Liver (tissue), 9 donors: ENCODE measurements around the gene DYSF. TPM values are rescaled to one million over a fixed set of nuclear protein-coding genes. Genes with fewer than 3 reads are reported as not detected.

Source experiments
- DNase-seq: peaks from one replicate; pipeline ENCODE4 v3.0.0-alpha.2; 2017; ENCODE audit warnings: low spot score
- H3K27ac ChIP-seq, 2 donors: one replicate each; pipeline ENCODE4 v1.7.0; 2013; ENCODE audit warnings: inconsistent platforms in 2 of 2, low read length in 2 of 2, control low read depth in 1 of 2, low read depth in 1 of 2, mild to moderate bottlenecking in 1 of 2
- H3K27me3 ChIP-seq, 4 donors: one replicate each; pipeline versions ENCODE4 v1.6.1 to v1.7.0; 2013; ENCODE audit warnings: low read length in 3 of 4, inconsistent platforms in 1 of 4, mild to moderate bottlenecking in 1 of 4, moderate library complexity in 1 of 4; ENCODE audit not compliant: control insufficient read depth in 4 of 4, insufficient read depth in 4 of 4
- H3K36me3 ChIP-seq, 4 donors: one replicate each; pipeline versions ENCODE4 v1.6.1 to v1.7.0; 2013; ENCODE audit warnings: low read length in 3 of 4, mild to moderate bottlenecking in 3 of 4, low read depth in 1 of 4, moderate library complexity in 1 of 4; ENCODE audit not compliant: control insufficient read depth in 4 of 4, insufficient read depth in 3 of 4
- H3K4me1 ChIP-seq, 4 donors: one replicate each; pipeline versions ENCODE4 v1.6.1 to v1.7.0; 2013; ENCODE audit warnings: low read length in 3 of 4, mild to moderate bottlenecking in 3 of 4, moderate library complexity in 1 of 4; ENCODE audit not compliant: control insufficient read depth in 4 of 4, insufficient read depth in 4 of 4
- H3K4me3 ChIP-seq, 3 donors: one replicate each; pipeline versions ENCODE4 v1.6.1 to v1.7.0; 2013; ENCODE audit warnings: low read length in 3 of 3, control low read depth in 1 of 3, low read depth in 1 of 3, mild to moderate bottlenecking in 1 of 3
- H3K9ac ChIP-seq, 2 donors: one replicate each; pipeline ENCODE4 v1.7.0; 2013; ENCODE audit warnings: low read length in 2 of 2, mild to moderate bottlenecking in 2 of 2, moderate library complexity in 2 of 2, control low read depth in 1 of 2, low read depth in 1 of 2
- H3K9me3 ChIP-seq, 4 donors: one replicate each; pipeline versions ENCODE4 v1.6.1 to v1.7.0; 2013; ENCODE audit warnings: low read length in 3 of 4; ENCODE audit not compliant: control insufficient read depth in 4 of 4
- EGR1 ChIP-seq, 2 donors: IDR thresholded peaks; 2 replicates each; pipeline ENCODE4 v1.6.1; 2016 to 2018; ENCODE audit warnings: antibody characterized with exemption in 2 of 2, low read depth in 2 of 2
- FOXA1 ChIP-seq: IDR thresholded peaks from 2 replicates; pipeline ENCODE4 v1.6.1; 2016; ENCODE audit warnings: antibody characterized with exemption
- FOXA2 ChIP-seq: IDR thresholded peaks from 2 replicates; pipeline ENCODE4 v1.6.1; 2016; ENCODE audit warnings: antibody characterized with exemption
- GABPA ChIP-seq, 2 donors: IDR thresholded peaks in 1 of 2; conservative IDR thresholded peaks in 1 of 2; 2 replicates each; pipeline ENCODE4 v1.6.1; 2016; ENCODE audit warnings: antibody characterized with exemption in 2 of 2, mild to moderate bottlenecking in 1 of 2, moderate library complexity in 1 of 2
- HNF4G ChIP-seq: IDR thresholded peaks from 2 replicates; pipeline ENCODE4 v1.6.1; 2016; ENCODE audit warnings: antibody characterized with exemption
- JUND ChIP-seq, 2 donors: IDR thresholded peaks; 2 replicates each; pipeline ENCODE4 v1.6.1; 2016; ENCODE audit warnings: antibody characterized with exemption in 2 of 2
- MAX ChIP-seq: IDR thresholded peaks from 2 replicates; pipeline ENCODE4 v1.6.1; 2016; ENCODE audit warnings: antibody characterized with exemption
- NR2F2 ChIP-seq: IDR thresholded peaks from 2 replicates; pipeline ENCODE4 v1.6.1; 2016; ENCODE audit warnings: antibody characterized with exemption
- RAD21 ChIP-seq, 2 donors: IDR thresholded peaks; 2 replicates each; pipeline ENCODE4 v1.6.1; 2016; ENCODE audit warnings: antibody characterized with exemption in 2 of 2, mild to moderate bottlenecking in 2 of 2
- RXRA ChIP-seq, 2 donors: IDR thresholded peaks; 2 replicates each; pipeline ENCODE4 v1.6.1; 2017 to 2018; ENCODE audit warnings: antibody characterized with exemption in 2 of 2, mild to moderate bottlenecking in 1 of 2
- SP1 ChIP-seq: IDR thresholded peaks from 2 replicates; pipeline ENCODE4 v1.6.1; 2018; ENCODE audit warnings: antibody characterized with exemption, mild to moderate bottlenecking
- TAF1 ChIP-seq: conservative IDR thresholded peaks from 2 replicates; pipeline ENCODE4 v1.6.1; 2016; ENCODE audit warnings: antibody characterized with exemption, mild to moderate bottlenecking
- YY1 ChIP-seq: IDR thresholded peaks from 2 replicates; pipeline ENCODE4 v1.6.1; 2016; ENCODE audit warnings: antibody characterized with exemption, mild to moderate bottlenecking
- WGBS: extraction: QIAGEN DNeasy Blood & Tissue Kit; methylation state at CpG from one replicate; pipeline ENCODE4 v1.1.7; 2013; 5-methylcytosine and 5-hydroxymethylcytosine counted together
- polyA plus RNA-seq, 2 donors: library from polyadenylated mRNA; stranded (reverse) in 1 of 2; unstranded in 1 of 2; fragments of 200-250 nt in 1 of 2; fragments of >200 nt in 1 of 2; fragmentation: Nextera tagmentation in 1 of 2; extraction: Ambion mirVana in 1 of 2; gene quantifications; one replicate each; pipeline versions ENCODE4 v1.2.1 to v1.2.3, GENCODE V29; 2013 to 2015
- total RNA-seq, 2 donors: library from RNA; depleted of rRNA; stranded (reverse); fragments of >200 nt; gene quantifications; one replicate each; pipeline ENCODE4 v1.2.3, GENCODE V29; 2014
- TF ChIP-seq, protein P1 (sequence below): IDR thresholded peaks from 2 replicates; pipeline ENCODE4 v1.6.1; 2016; ENCODE audit warnings: antibody characterized with exemption
- TF ChIP-seq, protein P2 (sequence below): IDR thresholded peaks from 2 replicates; pipeline ENCODE4 v1.6.1; 2016; ENCODE audit warnings: antibody characterized with exemption
- TF ChIP-seq, protein P3 (sequence below): IDR thresholded peaks from 2 replicates; pipeline ENCODE4 v1.6.1; 2016; ENCODE audit warnings: antibody characterized with exemption, mild to moderate bottlenecking
- TF ChIP-seq, protein P4 (sequence below): fragments of 150-350 bp; IDR thresholded peaks from 2 replicates; pipeline ENCODE4 v1.5.1; 2017; ENCODE audit warnings: improper control_type of control experiment, low read depth, low read length; ENCODE audit not compliant: missing input control
- donor health status: healthy.
- donor health status: healthy.
- donor health status: healthy.
- donor health status: healthy.
- donor health status: healthy.

The DYSF gene
- total and polyA plus RNA-seq, 4 donors = 8.5 to 20.8 (median 13.6) TPM

DNA sequence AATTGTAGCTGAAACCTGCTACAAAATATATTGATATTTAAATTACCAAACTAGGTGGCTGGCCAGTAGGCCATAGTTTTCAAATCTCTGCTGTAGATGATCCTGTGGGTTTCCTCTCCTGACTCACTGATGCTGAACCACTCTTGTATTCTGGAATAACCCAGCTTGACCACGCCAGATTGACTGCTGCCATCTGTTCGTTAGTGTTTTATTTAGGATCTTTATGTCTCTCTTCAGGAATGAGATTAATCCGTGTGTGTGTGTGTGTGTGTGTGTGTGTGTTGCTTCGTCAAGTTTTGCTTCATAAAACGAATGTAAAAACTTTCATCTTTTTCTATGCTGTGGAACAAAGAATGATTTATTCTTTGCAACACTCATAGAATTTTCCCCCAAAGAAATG, 187.1 kb downstream of the DYSF start:
- no peak for DNase-seq
- Histone ChIP-seq H3K27me3 (no peaks in the 10 kb centered on the region), H3K36me3 (peaks cover 0 to 10% (median 4%) of the 10 kb centered on the region in 4 donors), H3K27ac (no peak overlapping the region), H3K4me3 (no peak overlapping the region), H3K9ac (no peak overlapping the region), H3K9me3 (no peaks in the 10 kb centered on the region), H3K4me1 (no peaks in the 10 kb centered on the region)
- TF ChIP-seq FOXA1 (no peak), HNF4G (no peak), TAF1 (no peak), EGR1 (IDR thresholded peaks at IDR 0.05; ENCODE audit: low read depth in 2 of 2) (no peak), GABPA (IDR thresholded peaks at IDR 0.05 in 1 of 2, conservative IDR thresholded peaks at IDR 0.05 in 1 of 2) (no peak)
- 89% methylated on average over 5 of the region's 5 CpGs for WGBS

- H3K27me3 ChIP-seq = no peaks in the 10 kb centered on the region
- H3K9ac ChIP-seq = no peak overlapping the region
- no peak for DNase-seq
- H3K4me3 ChIP-seq = no peak overlapping the region
- H3K27ac ChIP-seq = no peak overlapping the region
- H3K9me3 ChIP-seq = no peaks in the 10 kb centered on the region
- TF ChIP-seq, protein P1, sequence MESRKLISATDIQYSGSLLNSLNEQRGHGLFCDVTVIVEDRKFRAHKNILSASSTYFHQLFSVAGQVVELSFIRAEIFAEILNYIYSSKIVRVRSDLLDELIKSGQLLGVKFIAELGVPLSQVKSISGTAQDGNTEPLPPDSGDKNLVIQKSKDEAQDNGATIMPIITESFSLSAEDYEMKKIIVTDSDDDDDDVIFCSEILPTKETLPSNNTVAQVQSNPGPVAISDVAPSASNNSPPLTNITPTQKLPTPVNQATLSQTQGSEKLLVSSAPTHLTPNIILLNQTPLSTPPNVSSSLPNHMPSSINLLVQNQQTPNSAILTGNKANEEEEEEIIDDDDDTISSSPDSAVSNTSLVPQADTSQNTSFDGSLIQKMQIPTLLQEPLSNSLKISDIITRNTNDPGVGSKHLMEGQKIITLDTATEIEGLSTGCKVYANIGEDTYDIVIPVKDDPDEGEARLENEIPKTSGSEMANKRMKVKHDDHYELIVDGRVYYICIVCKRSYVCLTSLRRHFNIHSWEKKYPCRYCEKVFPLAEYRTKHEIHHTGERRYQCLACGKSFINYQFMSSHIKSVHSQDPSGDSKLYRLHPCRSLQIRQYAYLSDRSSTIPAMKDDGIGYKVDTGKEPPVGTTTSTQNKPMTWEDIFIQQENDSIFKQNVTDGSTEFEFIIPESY = no peak
- TF ChIP-seq NR2F2 = no peak
- no peak for TF ChIP-seq JUND (IDR thresholded peaks at IDR 0.05)
- no peak for TF ChIP-seq TAF1
- TF ChIP-seq RAD21 (IDR thresholded peaks at IDR 0.05) = no peak
- TF ChIP-seq HNF4G = no peak
- TF ChIP-seq FOXA2 = no peak
- no peak for TF ChIP-seq RXRA (IDR thresholded peaks at IDR 0.05)
- no peak for TF ChIP-seq EGR1 (IDR thresholded peaks at IDR 0.05; ENCODE audit: low read depth in 2 of 2)
- no peak for TF ChIP-seq YY1
- TF ChIP-seq SP1 = no peak
- TF ChIP-seq, protein P2, sequence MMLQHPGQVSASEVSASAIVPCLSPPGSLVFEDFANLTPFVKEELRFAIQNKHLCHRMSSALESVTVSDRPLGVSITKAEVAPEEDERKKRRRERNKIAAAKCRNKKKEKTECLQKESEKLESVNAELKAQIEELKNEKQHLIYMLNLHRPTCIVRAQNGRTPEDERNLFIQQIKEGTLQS = no peak
- TF ChIP-seq, protein P3, sequence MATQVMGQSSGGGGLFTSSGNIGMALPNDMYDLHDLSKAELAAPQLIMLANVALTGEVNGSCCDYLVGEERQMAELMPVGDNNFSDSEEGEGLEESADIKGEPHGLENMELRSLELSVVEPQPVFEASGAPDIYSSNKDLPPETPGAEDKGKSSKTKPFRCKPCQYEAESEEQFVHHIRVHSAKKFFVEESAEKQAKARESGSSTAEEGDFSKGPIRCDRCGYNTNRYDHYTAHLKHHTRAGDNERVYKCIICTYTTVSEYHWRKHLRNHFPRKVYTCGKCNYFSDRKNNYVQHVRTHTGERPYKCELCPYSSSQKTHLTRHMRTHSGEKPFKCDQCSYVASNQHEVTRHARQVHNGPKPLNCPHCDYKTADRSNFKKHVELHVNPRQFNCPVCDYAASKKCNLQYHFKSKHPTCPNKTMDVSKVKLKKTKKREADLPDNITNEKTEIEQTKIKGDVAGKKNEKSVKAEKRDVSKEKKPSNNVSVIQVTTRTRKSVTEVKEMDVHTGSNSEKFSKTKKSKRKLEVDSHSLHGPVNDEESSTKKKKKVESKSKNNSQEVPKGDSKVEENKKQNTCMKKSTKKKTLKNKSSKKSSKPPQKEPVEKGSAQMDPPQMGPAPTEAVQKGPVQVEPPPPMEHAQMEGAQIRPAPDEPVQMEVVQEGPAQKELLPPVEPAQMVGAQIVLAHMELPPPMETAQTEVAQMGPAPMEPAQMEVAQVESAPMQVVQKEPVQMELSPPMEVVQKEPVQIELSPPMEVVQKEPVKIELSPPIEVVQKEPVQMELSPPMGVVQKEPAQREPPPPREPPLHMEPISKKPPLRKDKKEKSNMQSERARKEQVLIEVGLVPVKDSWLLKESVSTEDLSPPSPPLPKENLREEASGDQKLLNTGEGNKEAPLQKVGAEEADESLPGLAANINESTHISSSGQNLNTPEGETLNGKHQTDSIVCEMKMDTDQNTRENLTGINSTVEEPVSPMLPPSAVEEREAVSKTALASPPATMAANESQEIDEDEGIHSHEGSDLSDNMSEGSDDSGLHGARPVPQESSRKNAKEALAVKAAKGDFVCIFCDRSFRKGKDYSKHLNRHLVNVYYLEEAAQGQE = no peak
- no peak for TF ChIP-seq MAX
- TF ChIP-seq, protein P4, sequence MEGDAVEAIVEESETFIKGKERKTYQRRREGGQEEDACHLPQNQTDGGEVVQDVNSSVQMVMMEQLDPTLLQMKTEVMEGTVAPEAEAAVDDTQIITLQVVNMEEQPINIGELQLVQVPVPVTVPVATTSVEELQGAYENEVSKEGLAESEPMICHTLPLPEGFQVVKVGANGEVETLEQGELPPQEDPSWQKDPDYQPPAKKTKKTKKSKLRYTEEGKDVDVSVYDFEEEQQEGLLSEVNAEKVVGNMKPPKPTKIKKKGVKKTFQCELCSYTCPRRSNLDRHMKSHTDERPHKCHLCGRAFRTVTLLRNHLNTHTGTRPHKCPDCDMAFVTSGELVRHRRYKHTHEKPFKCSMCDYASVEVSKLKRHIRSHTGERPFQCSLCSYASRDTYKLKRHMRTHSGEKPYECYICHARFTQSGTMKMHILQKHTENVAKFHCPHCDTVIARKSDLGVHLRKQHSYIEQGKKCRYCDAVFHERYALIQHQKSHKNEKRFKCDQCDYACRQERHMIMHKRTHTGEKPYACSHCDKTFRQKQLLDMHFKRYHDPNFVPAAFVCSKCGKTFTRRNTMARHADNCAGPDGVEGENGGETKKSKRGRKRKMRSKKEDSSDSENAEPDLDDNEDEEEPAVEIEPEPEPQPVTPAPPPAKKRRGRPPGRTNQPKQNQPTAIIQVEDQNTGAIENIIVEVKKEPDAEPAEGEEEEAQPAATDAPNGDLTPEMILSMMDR = no peak
- no peak for TF ChIP-seq GABPA (IDR thresholded peaks at IDR 0.05 in 1 of 2, conservative IDR thresholded peaks at IDR 0.05 in 1 of 2)
- TF ChIP-seq FOXA1 = no peak
- H3K4me1 ChIP-seq = no peaks in the 10 kb centered on the region
- 92% methylated on average over 13 of the region's 13 CpGs for WGBS
- peaks cover 0 to 10% (median 4%) of the 10 kb centered on the region in 4 donors for H3K36me3 ChIP-seq
These were observed 190.5 kb downstream of the DYSF start for GRCh38 chr2:71643674-71644357.
